ENCODE data around the gene SYNPO.

Gene SYNPO

DNA sequence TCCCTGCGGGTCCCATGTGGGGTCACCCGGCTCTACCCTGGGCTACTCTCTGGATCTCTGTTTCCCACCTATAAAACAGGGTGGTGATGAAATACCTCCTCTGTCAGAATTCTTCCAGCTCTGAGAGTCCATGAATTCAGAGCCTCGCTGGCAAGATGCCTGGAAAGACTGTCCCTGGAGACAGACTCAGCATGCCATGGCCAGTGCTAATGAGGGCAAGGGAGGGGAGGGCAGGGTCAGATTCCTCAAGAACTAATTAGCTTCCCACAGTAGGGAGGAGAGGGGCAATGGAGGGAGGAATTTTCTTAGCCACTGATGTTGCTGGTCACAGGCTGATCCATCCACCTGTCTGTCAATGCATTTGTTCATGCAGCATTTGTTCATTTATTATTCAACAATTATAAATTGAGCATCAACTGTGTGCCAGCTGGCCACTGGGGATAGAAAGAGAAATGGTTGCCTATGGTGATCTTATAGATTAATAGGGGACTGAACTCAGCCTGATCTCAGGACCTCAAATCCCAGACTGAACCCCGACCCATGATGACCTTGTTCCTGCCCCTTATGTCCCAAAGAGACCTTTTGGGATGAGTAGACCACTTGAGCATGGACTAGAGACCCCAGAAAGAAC is 4.7 kb downstream of the SYNPO start:
- TF ChIP-seq, protein P1, sequence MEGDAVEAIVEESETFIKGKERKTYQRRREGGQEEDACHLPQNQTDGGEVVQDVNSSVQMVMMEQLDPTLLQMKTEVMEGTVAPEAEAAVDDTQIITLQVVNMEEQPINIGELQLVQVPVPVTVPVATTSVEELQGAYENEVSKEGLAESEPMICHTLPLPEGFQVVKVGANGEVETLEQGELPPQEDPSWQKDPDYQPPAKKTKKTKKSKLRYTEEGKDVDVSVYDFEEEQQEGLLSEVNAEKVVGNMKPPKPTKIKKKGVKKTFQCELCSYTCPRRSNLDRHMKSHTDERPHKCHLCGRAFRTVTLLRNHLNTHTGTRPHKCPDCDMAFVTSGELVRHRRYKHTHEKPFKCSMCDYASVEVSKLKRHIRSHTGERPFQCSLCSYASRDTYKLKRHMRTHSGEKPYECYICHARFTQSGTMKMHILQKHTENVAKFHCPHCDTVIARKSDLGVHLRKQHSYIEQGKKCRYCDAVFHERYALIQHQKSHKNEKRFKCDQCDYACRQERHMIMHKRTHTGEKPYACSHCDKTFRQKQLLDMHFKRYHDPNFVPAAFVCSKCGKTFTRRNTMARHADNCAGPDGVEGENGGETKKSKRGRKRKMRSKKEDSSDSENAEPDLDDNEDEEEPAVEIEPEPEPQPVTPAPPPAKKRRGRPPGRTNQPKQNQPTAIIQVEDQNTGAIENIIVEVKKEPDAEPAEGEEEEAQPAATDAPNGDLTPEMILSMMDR (IDR thresholded peaks at IDR 0.05; ENCODE audit: low read depth, low read length, missing control alignments): no peak
- no peak for DNase-seq (ENCODE audit: low read depth)

DNA sequence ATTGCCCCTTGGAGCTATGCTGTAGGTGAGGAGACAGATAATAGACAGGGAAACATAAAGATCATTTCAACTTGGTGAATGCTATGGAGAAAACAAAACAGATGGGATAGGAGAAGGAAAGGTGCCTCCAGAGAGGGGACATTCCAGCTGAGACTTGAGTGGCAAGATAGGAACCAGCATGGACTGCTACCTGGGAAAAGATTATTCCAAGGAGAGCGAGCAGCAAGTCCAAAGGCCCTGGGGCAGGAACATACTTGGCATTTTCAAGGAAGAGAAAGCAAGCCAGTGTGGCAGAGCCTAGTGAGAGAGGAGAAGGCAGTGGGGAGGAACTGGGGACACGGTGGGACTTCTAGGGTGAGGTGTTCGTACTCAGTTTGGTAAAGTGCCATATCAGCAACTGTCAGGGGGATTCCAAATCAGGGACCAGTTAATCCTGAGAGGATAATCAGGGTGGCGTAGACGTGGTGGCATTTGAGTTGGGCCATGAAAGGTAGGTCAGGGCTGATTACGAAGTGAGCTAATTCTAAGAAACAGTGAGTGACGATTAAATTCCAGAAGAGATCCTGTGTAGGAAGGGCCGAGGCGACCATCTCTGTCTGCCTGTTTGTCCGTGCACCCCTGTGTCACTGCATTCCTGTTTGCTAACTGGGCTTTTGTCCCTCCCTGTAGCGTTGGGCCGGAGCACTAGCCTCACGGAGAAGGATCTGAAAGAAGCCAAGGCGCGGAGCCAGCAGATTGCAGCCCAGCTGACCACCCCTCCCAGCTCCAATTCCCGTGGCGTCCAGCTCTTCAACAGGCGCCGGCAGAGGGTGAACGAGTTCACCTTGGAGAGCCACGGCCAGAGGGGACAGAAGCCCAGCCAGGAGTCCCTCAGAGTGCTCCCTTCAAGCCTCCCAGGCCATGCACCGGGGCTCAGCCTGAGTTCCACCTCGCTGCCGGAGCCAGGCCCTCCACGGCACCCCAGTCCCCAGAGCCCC is 7.1 kb downstream of the SYNPO start:
- DNase-seq (ENCODE audit: low read depth): no peak
- no peak overlapping the region for H3K4me3 ChIP-seq (ENCODE audit: low read depth, low read length)
- TF ChIP-seq, protein P1 (IDR thresholded peaks at IDR 0.05; ENCODE audit: low read depth, low read length, missing control alignments): no peak

More for the DNA sequence above, 4.7 kb downstream of the SYNPO start:
- no peak overlapping the region for H3K4me3 ChIP-seq (ENCODE audit: low read depth, low read length)

DNA sequence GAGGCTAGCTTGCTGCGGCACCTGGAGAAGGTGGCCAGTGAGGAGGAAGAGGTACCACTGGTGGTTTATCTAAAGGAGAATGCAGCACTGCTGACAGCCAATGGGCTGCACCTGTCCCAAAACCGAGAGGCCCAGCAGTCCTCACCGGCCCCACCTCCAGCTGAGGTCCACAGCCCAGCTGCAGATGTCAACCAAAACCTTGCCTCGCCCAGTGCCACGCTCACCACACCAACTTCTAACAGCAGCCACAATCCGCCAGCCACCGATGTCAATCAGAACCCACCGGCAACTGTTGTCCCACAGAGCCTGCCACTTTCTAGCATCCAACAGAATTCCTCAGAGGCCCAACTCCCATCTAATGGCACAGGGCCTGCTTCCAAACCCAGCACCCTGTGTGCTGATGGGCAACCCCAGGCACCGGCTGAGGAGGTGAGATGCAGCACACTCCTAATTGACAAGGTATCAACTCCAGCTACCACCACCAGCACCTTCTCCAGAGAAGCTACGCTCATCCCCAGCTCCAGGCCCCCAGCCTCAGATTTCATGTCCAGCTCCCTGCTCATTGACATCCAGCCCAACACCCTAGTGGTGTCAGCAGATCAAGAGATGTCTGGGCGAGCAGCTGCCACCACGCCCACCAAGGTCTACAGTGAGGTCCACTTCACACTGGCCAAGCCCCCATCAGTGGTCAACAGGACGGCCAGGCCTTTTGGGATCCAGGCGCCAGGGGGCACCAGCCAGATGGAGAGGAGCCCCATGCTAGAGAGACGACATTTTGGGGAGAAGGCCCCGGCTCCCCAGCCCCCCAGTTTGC is 8.0 kb downstream of the SYNPO start:
- TF ChIP-seq, protein P1 (IDR thresholded peaks at IDR 0.05; ENCODE audit: low read depth, low read length, missing control alignments): no peak
- no peak overlapping the region for H3K4me3 ChIP-seq (ENCODE audit: low read depth, low read length)
- no peak for DNase-seq (ENCODE audit: low read depth)

DNA sequence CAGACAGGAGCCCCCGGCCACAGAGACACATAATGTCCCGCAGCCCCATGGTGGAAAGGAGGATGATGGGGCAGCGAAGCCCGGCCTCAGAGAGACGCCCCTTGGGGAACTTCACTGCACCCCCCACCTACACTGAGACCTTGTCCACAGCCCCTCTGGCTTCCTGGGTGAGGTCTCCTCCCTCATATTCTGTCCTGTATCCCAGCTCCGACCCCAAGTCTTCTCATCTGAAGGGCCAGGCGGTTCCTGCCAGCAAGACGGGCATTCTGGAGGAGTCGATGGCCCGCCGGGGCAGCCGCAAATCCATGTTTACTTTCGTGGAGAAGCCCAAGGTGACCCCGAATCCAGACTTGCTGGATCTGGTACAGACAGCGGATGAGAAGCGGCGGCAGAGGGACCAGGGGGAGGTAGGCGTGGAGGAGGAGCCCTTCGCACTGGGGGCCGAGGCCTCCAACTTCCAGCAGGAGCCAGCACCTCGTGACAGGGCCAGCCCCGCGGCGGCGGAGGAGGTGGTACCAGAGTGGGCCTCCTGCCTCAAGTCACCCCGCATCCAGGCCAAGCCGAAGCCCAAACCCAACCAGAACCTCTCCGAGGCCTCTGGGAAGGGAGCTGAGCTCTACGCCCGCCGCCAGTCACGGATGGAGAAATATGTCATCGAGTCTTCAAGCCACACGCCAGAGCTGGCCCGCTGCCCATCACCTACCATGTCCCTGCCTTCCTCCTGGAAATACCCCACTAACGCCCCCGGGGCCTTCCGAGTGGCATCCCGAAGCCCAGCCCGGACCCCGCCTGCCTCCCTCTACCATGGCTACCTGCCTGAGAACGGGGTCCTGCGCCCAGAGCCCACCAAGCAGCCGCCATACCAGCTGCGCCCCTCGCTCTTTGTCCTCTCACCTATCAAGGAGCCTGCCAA is 8.9 kb downstream of the SYNPO start:
- DNase-seq (ENCODE audit: low read depth): no peak
- H3K4me3 ChIP-seq (ENCODE audit: low read depth, low read length): no peak overlapping the region
- TF ChIP-seq, protein P1 (IDR thresholded peaks at IDR 0.05; ENCODE audit: low read depth, low read length, missing control alignments): no peak

DNA sequence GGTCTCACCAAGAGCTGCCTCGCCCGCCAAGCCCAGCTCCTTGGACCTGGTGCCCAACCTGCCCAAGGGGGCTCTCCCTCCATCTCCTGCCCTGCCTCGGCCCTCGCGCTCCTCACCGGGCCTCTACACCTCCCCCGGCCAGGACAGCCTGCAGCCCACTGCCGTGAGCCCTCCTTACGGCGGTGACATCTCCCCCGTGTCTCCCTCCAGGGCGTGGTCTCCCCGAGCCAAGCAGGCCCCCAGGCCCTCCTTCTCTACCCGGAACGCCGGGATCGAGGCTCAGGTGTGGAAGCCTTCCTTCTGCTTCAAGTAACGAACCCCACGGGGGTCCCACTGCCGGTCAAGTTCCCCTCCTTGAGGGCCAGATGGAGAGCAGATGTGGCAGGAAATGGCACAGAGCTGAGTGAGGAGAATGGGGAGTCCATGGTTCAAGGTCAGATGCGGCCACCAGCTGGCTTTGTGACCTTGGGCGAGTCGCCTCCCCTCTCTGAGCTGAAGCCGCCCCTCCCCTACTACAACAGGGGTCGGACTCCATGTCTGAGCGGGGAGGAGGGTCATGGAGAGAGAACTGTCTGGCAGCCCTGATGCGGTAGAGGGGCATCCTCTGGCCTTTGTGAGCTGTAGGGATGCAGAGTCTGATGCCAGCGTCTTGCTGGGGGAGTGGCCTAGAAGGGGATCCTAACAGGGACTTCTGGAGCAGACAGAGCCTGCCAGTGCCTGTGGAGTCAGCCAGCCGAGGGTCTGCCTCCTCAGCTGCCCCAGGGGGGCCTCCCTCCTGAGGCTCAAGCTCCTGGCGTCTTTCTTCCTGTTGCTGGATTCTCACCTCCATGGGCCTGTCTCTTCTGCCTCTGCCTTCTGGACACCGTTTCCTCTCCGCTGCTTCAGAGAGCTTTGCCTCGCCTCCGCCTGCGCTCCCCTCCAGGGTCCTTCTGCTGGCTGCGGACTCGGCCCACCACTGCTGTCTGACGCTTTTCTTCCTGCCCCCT is 9.9 kb downstream of the SYNPO start:
- TF ChIP-seq, protein P1 (IDR thresholded peaks at IDR 0.05; ENCODE audit: low read depth, low read length, missing control alignments): no peak
- H3K4me3 ChIP-seq (ENCODE audit: low read depth, low read length): no peak overlapping the region
- no peak for DNase-seq (ENCODE audit: low read depth)

All from GM12864 (cell line).